Stimulated activated CD4-positive, alpha-beta T cell treated with anti-CD3 and anti-CD28 coated beads, Interleukin-12 subunit alpha, Interleukin-12 subunit beta, amount 100 ng/mL, for 4 hours (primary cell): ENCODE data around the gene ROCK2.
"Not testable (repeated sequence)": the region's sequence is repeated elsewhere in the genome, so short reads cannot be mapped to it uniquely, and the experiment has no call there.

Experiments
- DNase-seq: peaks from one replicate; pipeline ENCODE4 v3.0.0-alpha.2; 2020

ROCK2 gene

GRCh38 chr2:11338580-11338979 lies 5.9 kb downstream of the ROCK2 start:
- no peak for DNase-seq

DNA sequence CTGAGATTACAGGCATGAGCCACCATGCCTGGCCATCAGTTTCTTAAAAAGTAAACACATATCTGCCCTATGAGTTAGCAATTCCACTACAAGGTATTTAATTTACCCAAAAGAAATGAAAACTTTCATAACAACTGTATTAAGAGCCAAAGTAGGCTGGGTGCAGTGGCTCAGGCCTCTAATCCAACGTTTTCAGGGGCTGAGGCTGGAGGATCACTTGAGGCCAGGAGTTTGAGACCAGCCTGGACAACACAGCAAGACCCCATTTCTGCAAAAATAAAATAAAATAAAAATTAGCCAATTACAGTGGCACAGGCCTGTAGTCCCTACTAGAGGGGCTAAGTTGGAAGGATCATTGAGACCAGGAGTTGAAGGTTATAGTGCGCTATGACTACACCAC lies 6.5 kb downstream of the ROCK2 start:
- no peak for DNase-seq

DNA sequence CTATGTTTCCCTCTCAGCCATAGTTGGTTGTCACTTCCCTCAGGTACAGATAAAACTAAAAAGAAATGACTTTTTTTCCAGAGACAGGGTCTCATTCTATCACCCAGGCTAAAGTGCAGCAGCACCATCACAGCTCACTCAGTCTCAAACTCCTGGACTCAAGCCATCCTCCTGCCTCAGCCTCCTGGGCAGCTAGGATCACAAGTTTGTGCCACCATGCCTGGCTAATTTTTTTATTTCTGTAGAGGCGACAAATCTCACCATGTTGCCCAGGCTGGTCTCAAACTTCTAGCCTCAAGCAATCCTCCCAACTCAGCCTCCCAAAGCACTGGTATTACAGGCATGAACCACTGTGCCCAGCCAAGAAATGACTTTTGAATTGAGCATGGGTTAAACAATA lies 8.2 kb downstream of the ROCK2 start:
- DNase-seq = no peak

DNA sequence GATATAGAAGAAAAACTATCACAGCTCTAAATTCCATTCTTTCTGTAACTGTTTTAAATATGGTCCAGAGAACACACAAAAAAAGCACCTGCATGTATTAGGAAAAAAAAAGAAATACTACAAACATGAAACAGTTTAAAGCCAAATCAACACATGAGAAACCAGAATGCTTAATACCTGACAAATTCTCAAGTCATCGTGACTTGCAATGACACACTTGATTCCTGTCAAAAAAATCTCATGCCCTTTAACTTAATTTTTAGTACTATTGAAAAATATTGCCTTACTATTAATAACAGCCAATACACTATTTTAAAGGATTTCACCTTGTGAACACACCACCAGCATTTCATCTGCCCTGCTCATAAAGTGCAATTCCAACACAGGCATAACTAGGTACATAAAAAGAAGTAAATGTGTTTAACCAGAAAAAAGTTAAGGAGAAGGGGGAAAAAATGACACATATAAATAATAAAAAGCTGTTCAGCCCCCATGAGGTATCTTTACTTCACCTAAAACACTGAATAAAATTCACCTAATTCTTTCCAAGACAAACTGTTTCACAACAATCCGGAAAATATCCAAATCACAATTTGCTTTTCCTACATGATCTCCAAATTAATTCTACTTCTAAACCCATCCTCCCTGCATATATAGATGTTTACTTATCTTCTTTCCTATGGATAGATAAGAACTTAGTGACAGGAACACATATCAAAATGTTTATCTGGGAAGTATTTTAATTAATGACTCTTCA lies 10.8 kb downstream of the ROCK2 start:
- DNase-seq = no peak

GRCh38 chr2:11332596-11332995 lies 11.8 kb downstream of the ROCK2 start:
- DNase-seq = no peak

- no peak for DNase-seq
Measured at GRCh38 chr2:11330457-11331142, 13.8 kb downstream of the ROCK2 start.

DNA sequence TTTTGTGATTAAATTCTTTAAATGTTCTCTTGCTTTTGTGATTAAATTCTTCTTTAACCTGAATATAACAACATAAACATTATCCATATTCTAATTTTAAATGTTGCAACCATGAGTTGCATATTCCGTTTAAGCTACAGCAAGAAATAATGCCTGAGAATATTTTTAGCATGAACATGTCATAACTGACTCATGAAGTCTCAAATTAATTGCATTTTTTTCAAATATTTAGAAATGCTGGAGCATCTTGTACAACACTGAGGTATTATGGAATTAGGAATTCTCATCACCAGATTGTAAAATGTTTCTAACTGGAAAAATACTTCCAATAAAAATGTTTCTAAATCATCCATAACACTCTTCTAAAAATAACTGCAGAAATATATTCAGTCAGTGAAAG lies 14.7 kb downstream of the ROCK2 start:
- no peak for DNase-seq

GRCh38 chr2:11328522-11328921 lies 15.9 kb downstream of the ROCK2 start:
- DNase-seq = not testable (repeated sequence)

GRCh38 chr2:11327871-11328270 lies 16.6 kb downstream of the ROCK2 start:
- no peak for DNase-seq

GRCh38 chr2:11326677-11327211 lies 17.7 kb downstream of the ROCK2 start:
- DNase-seq = no peak

- DNase-seq = no peak
Measured at GRCh38 chr2:11325961-11326676, 18.3 kb downstream of the ROCK2 start.

DNA sequence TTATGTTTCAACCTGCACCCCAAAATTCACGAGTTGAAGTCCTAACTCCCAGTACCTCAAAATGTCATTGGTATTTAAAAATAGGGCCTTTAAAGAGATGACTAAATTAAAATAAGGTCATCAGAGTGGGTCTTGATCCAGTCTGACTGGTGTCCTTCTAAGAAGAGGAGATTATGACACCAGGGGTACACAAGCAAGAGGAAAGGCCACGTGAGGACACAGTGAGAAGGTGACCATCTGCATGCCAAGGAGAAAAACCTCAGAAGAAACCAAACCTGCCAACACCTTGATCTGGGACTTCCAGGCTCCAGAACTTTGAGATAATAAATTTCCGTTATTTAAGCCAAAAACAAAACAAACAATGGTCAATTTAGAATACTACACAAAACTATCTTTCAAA lies 22.6 kb downstream of the ROCK2 start:
- DNase-seq = no peak

DNA sequence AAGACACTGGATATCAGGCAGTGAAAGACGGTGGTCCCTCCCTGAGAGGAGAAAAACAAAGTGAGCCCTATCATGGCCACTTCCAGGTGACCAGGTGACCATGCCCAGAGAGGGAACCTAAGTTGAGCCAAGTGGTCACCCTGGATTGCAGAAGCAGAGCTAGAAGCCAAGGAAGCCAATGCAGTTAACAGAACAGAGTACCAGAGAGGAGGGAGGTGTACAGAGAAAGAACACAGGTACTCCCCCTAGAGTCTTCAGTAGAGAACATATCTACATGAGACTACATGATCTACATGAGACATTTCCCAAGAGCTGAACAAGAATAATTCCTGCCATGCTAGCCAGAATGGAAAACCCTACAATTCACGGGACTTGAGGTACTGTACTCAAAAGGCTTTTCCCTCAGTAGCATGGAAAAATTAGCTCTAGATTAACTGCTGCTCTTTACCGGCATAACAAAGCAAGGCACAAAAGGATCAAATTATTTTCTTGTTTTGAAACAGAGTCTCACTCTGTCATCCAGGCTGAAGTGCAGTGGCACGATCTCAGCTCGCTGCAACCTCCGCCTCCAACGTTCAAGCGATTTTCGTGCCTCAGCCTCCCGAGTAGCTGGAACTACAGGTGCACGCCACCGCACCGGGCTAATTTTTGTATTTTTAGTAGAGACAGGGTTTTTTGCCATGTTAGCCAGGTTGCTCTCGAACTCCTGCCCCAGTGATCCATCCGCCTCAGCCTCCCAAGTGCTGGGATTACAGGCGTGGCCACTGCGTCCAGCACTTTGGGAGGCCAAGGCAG lies 23.5 kb downstream of the ROCK2 start:
- no peak for DNase-seq

DNA sequence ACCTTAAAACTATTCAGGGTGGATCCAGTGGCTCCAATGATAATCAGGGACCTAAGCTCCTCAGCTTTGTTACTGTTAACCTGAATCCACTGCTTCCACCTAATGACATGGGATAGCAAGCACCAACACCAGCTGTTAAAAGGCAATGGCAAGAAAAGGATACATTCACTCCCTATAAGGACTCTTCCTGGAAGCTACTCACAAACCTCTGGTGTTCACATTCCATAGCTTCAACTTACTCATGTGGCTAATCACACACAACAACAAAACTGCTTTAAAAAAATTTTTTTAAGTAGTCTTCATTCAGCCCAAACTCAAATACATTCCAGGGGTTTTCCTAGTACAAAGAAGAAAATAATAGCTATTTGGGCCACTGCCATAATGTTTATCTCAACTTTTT lies 24.5 kb downstream of the ROCK2 start:
- DNase-seq = no peak

- DNase-seq = no peak
Measured at GRCh38 chr2:11315074-11315705, 29.2 kb downstream of the ROCK2 start.

GRCh38 chr2:11314487-11314886 lies 29.9 kb downstream of the ROCK2 start:
- no peak for DNase-seq

GRCh38 chr2:11312770-11313471 lies 31.5 kb downstream of the ROCK2 start:
- no peak for DNase-seq

DNA sequence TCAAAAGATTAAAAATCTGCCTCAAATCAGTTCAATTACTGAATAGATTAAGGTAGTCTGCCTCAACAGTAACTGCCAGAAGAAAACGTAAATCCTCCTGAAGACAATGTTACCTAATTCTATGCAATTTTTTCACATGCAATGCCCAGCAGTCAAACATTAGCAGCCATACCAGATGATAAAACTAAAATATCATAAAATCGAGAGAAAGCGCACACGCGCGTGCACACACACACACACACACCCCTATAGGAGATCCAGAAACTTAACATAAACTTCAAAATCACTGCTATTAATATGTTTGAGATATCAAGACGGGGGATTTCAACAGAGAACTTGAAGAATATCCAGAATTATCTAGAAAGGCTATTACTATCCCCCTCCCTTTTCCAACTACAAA lies 32.9 kb downstream of the ROCK2 start:
- DNase-seq = no peak

DNA sequence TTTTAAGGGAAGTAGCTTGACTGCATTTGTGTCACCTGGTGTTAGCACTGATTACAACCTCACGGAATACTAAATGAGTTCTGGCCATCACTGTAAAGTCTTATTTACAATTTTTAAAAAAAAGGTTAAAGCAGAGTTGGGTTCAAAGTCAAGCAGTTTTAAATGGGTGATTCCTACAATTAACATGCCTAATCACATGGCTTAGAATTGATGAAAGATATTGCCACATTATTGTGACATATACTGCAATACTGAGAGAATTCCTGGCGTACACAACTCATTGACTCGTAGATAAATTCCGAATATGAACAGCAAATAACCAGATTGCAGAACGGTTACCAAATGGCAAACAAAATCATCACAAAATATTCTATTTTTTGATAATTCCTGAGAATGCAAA lies 34.2 kb downstream of the ROCK2 start:
- no peak for DNase-seq

DNA sequence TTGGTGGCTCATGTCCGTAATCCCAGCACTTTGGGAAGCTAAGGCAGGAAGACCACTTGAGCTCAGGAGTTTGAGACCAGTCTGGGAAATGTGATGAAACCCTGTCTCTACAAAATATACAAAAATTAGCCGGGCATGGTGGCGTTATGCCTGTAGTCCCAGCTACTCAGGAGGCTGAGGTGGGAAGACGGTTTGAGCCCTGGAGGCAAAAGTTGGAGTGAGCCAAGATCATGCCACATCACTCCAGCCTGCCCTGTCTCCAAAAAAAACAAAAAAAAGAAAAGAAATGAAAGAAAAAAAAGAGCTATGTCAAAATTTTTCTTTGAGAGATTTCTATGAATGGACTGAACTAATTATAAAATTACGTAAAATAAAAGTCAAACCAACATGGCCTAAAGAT lies 34.7 kb downstream of the ROCK2 start:
- no peak for DNase-seq

DNA sequence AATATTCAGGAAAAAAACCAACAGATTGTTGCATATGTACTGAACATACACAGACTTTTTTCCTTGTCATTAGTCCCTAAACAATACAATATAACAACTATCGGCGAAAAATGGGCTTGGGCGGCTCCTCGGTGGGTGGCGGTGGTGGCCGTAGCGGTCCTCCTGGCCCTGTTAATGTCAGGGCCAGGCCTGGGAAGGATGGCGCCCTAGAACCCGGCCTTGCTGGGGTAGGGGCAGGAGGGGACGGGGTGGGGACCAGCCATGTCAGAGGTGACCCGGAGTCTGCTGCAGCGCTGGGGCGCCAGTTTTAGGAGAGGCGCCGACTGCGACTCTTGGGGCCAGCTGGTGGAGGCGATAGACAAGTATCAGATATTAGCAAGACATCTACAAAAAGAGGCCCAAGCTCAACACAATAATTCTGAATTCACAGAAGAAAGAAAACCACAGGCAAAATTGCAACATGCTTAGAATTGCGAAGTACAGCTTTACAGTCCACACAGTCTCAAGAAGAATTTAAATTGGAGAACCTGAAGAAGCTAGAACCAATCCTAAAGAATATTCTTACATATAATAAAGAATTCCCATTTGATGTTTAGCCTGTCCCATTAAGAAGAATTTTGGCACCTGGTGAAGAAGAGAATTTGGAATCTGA lies 36.5 kb downstream of the ROCK2 start:
- DNase-seq = no peak
